ENCODE results near the gene RPL37A.

The RPL37A gene

DNA sequence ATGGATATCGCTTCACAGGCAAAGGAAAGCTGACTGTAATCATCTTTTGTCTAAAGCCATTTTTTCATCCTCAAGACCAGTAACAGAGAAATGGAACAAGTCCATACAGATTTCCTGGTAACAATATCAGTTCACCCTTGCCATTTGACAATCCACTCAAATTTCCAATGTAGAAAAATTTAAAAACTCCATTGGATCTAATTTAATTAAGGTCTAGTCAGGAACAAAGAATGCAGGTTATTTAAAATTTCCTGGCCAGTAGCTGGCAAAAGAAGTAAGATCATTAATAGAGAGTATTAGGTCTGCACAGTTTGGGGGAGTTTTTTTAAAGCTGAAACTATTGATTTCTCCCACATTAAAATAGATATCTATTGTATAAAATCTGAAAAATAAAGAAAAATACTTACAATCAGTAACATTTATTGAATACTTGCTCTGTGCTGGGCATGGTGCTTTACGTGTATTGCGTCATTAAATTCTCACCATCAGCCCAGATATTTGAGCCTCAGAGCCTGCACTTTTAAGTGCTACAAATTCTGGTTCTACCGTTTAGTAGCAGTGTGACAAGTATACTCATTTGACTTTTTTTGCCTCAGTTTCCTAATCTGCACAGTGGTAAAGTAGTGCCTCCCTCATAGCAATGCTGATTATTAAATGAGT, 44.6 kb upstream of the RPL37A start:
- H3F3A ChIP-seq (ENCODE audit: insufficient read depth) = no peaks in the 10 kb centered on the region
- no peak overlapping the region for H3K4me3 ChIP-seq (ENCODE audit: insufficient read depth, low read length, poor library complexity, severe bottlenecking)
- H3K79me2 ChIP-seq (ENCODE audit: insufficient read depth, low read length) = no peaks in the 10 kb centered on the region
- H3K36me3 ChIP-seq (ENCODE audit: low read length) = peaks cover 23% of the 10 kb centered on the region; the same call in 1 of the 2 replicates
- no peaks in the 10 kb centered on the region for H3K9me2 ChIP-seq (replicated peaks; ENCODE audit: insufficient read depth, low read length)
- H3K9ac ChIP-seq (ENCODE audit: low read length) = no peak overlapping the region
- no peak overlapping the region for H3K4me2 ChIP-seq (ENCODE audit: low read depth, low read length, poor library complexity, severe bottlenecking)
- H3K27me3 ChIP-seq (ENCODE audit: low read length) = no peaks in the 10 kb centered on the region
- H4K20me1 ChIP-seq (ENCODE audit: low read depth, low read length) = no peaks in the 10 kb centered on the region
- TF ChIP-seq, protein P1, sequence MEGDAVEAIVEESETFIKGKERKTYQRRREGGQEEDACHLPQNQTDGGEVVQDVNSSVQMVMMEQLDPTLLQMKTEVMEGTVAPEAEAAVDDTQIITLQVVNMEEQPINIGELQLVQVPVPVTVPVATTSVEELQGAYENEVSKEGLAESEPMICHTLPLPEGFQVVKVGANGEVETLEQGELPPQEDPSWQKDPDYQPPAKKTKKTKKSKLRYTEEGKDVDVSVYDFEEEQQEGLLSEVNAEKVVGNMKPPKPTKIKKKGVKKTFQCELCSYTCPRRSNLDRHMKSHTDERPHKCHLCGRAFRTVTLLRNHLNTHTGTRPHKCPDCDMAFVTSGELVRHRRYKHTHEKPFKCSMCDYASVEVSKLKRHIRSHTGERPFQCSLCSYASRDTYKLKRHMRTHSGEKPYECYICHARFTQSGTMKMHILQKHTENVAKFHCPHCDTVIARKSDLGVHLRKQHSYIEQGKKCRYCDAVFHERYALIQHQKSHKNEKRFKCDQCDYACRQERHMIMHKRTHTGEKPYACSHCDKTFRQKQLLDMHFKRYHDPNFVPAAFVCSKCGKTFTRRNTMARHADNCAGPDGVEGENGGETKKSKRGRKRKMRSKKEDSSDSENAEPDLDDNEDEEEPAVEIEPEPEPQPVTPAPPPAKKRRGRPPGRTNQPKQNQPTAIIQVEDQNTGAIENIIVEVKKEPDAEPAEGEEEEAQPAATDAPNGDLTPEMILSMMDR (IDR thresholded peaks at IDR 0.05; ENCODE audit: insufficient read depth, low read length, poor library complexity, severe bottlenecking) = no peak
- TF ChIP-seq EZH2phosphoT487 (conservative IDR thresholded peaks at IDR 0.05; ENCODE audit: low read length) = no peak
- H2AFZ ChIP-seq (ENCODE audit: low read depth, low read length, severe bottlenecking) = no peak overlapping the region
- no peaks in the 10 kb centered on the region for H3K9me3 ChIP-seq (ENCODE audit: insufficient read depth, low read length)
- H3K27ac ChIP-seq (ENCODE audit: low read depth, low read length) = no peak overlapping the region

DNA sequence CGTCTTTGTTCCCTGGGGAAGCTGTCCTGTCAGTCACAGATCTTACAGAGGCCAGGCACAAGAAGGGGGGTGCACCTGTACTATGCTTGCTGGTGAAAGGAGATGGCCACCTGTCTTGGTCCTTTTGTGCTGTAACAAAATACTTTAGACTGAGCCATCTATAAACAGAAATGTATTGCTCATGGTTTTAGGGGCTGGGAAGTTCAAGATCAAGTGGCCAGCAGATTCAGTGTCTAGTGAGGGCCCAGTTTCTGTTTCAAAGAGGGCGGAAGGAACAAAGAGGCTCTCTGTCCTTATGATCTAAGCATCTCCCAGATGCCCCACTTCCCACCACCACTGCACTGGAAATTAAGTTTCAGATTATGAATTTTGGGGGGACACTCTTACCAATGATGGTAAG, 35.5 kb upstream of the RPL37A start:
- H3K79me2 ChIP-seq (ENCODE audit: insufficient read depth, low read length) = no peaks in the 10 kb centered on the region
- H3K9ac ChIP-seq (ENCODE audit: low read length) = no peak overlapping the region
- H2AFZ ChIP-seq (ENCODE audit: low read depth, low read length, severe bottlenecking) = no peak overlapping the region
- H3K36me3 ChIP-seq (ENCODE audit: low read length) = no peaks in the 10 kb centered on the region
- H3K27ac ChIP-seq (ENCODE audit: low read depth, low read length) = no peak overlapping the region
- no peaks in the 10 kb centered on the region for H3F3A ChIP-seq (ENCODE audit: insufficient read depth)
- H3K27me3 ChIP-seq (ENCODE audit: low read length) = no peaks in the 10 kb centered on the region
- no peak overlapping the region for H3K4me3 ChIP-seq (ENCODE audit: insufficient read depth, low read length, poor library complexity, severe bottlenecking)
- H3K9me2 ChIP-seq (replicated peaks; ENCODE audit: insufficient read depth, low read length) = no peaks in the 10 kb centered on the region
- TF ChIP-seq, protein P1 (IDR thresholded peaks at IDR 0.05; ENCODE audit: insufficient read depth, low read length, poor library complexity, severe bottlenecking) = no peak
- TF ChIP-seq EZH2phosphoT487 (conservative IDR thresholded peaks at IDR 0.05; ENCODE audit: low read length) = no peak
- no peaks in the 10 kb centered on the region for H3K9me3 ChIP-seq (ENCODE audit: insufficient read depth, low read length)
- no peak overlapping the region for H3K4me2 ChIP-seq (ENCODE audit: low read depth, low read length, poor library complexity, severe bottlenecking)
- H4K20me1 ChIP-seq (ENCODE audit: low read depth, low read length) = no peaks in the 10 kb centered on the region

DNA sequence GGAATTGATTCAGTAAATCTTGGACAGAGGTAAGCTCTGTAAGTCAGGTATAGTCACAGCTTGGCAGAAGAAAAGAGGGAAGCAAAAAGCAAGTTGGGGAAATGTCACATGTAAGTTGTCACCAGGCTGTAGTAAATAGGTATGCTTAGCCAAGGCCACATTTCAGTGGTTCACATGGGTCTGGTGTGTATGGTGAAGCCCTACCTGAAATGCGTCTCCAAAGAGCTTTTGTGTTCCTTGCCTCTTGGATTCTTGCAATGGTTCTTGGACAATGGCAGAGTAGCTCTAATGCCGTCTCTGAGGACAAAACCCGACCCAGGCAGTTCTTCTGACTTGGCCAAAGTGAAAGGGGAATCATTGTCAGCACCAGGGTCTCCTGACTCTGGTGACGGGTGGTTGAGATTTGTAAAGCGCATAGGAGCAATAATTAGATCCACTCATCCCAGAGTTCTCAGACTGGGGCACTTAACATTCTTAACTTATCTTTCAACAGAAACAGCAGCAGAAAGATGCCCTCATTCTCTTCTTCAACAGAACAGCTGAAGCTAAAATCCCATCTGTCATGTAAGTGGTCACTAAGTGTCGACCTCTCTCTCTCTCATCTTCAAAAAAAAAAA, 34.4 kb upstream of the RPL37A start:
- no peak overlapping the region for H3K4me3 ChIP-seq (ENCODE audit: insufficient read depth, low read length, poor library complexity, severe bottlenecking)

More for the DNA sequence above, 34.4 kb upstream of the RPL37A start:
- Histone ChIP-seq H3K9ac (ENCODE audit: low read length) (no peak overlapping the region), H3F3A (ENCODE audit: insufficient read depth) (no peaks in the 10 kb centered on the region), H3K36me3 (ENCODE audit: low read length) (no peaks in the 10 kb centered on the region), H2AFZ (ENCODE audit: low read depth, low read length, severe bottlenecking) (no peak overlapping the region), H3K9me2 (replicated peaks; ENCODE audit: insufficient read depth, low read length) (no peaks in the 10 kb centered on the region), H3K27me3 (ENCODE audit: low read length) (no peaks in the 10 kb centered on the region), H4K20me1 (ENCODE audit: low read depth, low read length) (no peaks in the 10 kb centered on the region), H3K9me3 (ENCODE audit: insufficient read depth, low read length) (no peaks in the 10 kb centered on the region), H3K4me2 (ENCODE audit: low read depth, low read length, poor library complexity, severe bottlenecking) (no peak overlapping the region), H3K27ac (ENCODE audit: low read depth, low read length) (no peak overlapping the region), H3K79me2 (ENCODE audit: insufficient read depth, low read length) (no peaks in the 10 kb centered on the region)
- TF ChIP-seq, protein P1 (IDR thresholded peaks at IDR 0.05; ENCODE audit: insufficient read depth, low read length, poor library complexity, severe bottlenecking) = no peak
- TF ChIP-seq EZH2phosphoT487 (conservative IDR thresholded peaks at IDR 0.05; ENCODE audit: low read length) = no peak
